KG1 (cell line): ENCODE results near the gene CNTNAP3B.
"Not testable (repeated sequence)": the region's sequence is repeated elsewhere in the genome, so short reads cannot be mapped to it uniquely, and the experiment has no call there.

Source experiments
- DNase-seq: peaks from one replicate; lab custom pipeline; 2025; lab: John Stamatoyannopoulos, UW

Gene CNTNAP3B

DNA sequence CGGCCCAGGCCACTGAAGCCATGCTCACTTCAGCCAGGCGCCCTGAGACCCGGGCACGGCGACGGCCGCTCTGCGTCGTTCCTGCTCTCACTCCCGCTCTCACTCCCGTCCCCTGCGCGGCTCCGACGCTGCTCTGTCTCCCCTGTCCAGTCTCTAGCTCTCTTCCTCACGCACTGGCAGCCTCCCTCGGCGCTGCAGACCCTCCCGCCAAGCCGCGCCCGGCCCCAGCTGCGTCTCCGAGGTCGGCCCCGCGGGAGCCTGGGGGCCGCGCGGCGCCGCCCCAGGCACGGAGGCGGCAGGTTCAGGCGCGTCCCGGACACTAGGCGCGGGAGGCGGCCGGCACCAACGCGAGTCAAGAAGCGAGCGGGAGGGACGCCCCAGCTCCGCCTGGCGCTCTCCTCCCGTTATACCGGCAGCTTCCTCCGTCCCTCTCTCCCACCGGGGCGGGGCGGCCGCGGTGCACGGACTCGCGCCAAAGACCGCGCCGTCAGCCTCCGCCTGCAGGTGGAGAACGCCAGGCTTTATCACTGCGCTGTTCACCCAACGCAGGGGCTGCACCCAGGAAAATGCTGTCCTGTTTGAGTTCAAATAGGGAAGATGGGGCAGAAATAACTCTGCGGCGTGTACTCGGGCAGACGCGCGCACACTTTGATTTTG, at the start of gene CNTNAP3B:
TSS of gene CNTNAP3B (minus strand) at position 354 of the 657 bp plus-strand sequence. CDS start at position 22, 332 bp downstream.
- DNase-seq, result not testable (repeated sequence)

GRCh38 chr9:42160299-42160698, 31.1 kb upstream of the CNTNAP3B start:
- not testable (repeated sequence) for DNase-seq

- DNase-seq, result not testable (repeated sequence)
Measured at GRCh38 chr9:42127056-42127841, 2.0 kb downstream of the CNTNAP3B start.

GRCh38 chr9:42121007-42121406, 8.2 kb downstream of the CNTNAP3B start:
- not testable (repeated sequence) for DNase-seq

DNA sequence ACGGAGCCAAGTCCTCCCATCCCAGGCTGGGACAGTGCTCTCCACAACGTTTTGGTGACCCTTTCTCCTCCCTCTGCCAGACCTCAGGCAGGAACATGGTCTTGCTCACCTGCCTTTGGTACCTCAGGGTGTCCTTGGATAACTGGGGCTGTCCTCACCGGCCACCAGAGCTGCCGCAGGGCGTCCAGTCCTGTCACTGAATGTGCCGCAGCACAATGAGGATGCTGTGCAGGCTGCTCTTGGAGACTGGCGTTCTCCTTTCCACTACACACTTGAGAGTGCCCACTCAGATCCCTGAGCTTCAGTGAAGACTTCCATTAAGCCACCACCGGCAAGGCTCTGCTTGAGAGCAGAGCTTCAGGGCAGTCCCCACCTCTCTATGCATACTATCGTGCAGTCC, 33.3 kb downstream of the CNTNAP3B start:
- not testable (repeated sequence) for DNase-seq

DNA sequence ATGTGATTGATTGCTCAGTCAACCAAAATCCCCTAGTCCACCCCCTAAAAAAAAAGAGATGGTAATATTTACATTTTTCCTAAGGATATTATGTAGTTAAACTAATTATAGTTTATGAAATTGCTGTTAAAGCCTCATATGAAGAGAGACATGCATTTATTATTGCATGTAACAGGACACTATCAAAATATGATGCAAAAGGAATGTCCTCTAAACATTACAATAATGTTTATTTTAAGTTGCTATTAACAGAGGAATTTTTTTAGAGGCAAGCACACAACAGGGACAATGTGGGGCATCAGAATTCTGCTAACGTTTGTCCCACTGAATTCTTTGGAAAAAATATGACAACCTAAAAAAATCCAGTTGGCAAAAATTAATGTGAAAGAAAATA, 44.7 kb downstream of the CNTNAP3B start:
- not testable (repeated sequence) for DNase-seq

GRCh38 chr9:42083877-42084558, 45.2 kb downstream of the CNTNAP3B start:
- not testable (repeated sequence) for DNase-seq

- DNase-seq, result not testable (repeated sequence)
Measured at GRCh38 chr9:42080376-42080775, 48.9 kb downstream of the CNTNAP3B start.

DNA sequence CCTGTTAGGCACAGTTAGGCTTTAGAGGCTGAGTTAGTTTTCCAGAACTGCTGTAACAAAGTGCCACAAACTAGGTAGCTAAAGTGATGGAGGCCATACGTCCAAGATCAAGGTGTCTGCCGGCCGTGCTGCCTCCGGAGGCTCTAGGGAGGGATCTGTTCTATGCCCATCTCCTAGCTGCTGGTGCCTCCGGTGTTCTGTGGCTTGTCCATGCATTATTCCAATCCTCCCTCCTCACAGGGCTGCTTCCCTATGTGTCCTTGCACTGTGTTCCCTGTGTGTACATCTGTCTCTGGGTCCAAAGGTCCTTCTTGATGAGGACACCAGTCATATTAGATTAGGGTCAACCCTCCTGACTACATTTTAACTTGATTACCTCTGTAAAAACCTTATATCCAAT, 54.4 kb downstream of the CNTNAP3B start:
- not testable (repeated sequence) for DNase-seq

DNA sequence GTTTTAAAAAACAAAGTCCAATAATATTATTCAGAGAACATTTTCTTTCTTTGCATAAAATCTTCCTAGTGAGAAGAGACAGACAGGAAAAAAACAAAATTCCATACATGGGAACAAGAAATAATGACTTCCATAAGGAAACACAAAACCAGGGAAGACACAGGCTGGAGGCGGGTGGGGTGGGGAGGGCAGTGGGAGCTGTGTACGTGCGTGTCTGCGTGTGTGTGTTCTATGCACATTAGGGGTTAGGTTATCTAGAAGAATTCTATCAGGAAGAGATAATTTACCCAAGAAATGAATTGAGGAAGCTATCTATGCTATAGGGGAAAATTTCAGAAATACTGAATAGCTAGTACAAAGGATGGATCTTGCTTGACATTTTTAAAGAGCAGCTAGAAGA, 58.2 kb downstream of the CNTNAP3B start:
- not testable (repeated sequence) for DNase-seq

DNA sequence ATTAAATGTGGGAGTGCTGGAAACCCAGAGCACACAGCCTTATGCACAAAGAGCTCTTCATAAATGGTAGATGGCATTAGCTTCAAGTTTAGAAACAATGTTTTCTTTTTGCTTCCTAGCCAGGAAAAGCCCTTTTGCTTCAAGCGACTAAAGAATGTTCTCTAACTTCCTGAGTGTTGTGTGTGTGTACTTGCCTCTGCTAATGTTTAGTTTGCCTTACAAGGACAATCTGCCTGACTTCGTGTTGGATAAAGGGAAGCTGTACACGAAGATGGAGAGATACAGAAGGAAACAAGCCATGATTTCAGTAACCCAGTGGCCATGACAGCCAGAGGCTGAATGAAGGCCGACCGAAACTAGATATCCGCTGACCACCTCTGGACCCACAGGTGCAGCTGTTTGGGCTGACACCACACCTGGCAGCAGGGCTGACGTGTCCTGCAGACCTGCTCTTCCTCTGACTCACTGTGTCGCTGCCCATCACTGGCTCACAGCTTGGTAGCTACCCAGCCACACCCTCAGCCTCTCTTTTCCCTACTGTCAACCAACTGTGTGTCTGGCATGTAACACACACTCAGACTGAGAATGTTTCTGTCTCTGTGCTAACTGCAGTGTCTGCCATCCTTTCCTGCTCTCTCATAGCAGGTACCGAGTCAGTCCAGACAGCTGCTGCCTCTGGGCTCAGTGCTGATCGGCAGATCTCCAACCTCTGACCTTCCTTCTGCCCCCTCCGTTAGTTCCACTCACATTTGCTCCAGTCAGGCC, 59.0 kb downstream of the CNTNAP3B start:
- not testable (repeated sequence) for DNase-seq

GRCh38 chr9:42053874-42054273, 75.4 kb downstream of the CNTNAP3B start:
- DNase-seq, result not testable (repeated sequence)

GRCh38 chr9:42050701-42051100, 78.5 kb downstream of the CNTNAP3B start:
- DNase-seq, result not testable (repeated sequence)

GRCh38 chr9:42044422-42045010, 84.7 kb downstream of the CNTNAP3B start:
- DNase-seq, result not testable (repeated sequence)

- DNase-seq, result not testable (repeated sequence)
Measured at GRCh38 chr9:42033541-42033940, 95.7 kb downstream of the CNTNAP3B start.

- DNase-seq, result not testable (repeated sequence)
Measured at GRCh38 chr9:42020639-42021038, 108.6 kb downstream of the CNTNAP3B start.

- DNase-seq, result not testable (repeated sequence)
Measured at GRCh38 chr9:42018220-42018922, 110.9 kb downstream of the CNTNAP3B start.

DNA sequence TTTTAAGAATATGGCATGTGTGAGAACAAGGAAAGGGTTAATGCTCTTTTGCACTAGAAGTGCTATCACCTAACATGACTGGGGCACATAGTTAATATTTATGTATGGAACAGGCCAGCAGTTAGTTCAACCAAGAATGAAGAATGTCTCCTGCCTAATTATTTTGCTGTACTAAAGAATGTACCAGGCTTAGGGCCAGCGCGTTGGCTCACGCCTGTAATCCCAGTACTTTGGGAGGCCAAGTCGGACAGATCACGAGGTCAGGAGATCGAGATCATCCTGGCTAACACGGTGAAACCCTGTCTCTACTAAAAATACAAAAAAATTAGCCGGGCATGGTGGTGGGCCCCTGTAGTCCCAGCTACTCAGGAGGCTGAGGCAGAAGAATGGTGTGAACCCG, 114.9 kb downstream of the CNTNAP3B start:
- DNase-seq, result not testable (repeated sequence)

GRCh38 chr9:41991607-41992006, 137.6 kb downstream of the CNTNAP3B start:
- DNase-seq, result not testable (repeated sequence)

DNA sequence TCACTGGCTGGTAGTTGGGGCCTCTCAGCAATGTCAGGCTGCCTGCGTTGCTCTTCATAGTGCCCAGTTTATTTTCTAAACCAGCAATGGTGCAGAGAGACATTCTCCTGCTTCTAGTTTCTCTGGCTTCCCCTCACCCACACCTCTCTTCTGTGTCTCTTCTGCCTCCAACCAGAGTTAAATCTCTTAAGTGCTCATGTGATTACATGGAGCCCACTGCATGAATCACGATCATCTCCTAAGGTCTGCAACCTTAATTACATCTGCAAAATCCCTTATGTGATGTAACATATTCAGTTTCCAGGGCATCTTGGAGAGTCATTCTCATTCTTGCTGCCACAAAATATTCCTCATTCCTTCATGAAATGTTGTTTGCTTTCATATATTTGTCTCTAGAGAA, 149.0 kb downstream of the CNTNAP3B start:
- not testable (repeated sequence) for DNase-seq
